ENCODE data around the gene SCP2. TPM values are rescaled to one million over a fixed set of nuclear protein-coding genes. Genes with fewer than 3 reads are reported as not detected.

SCP2 gene
- total RNA-seq, 1 donor from 2014 or later = 130 TPM

DNA sequence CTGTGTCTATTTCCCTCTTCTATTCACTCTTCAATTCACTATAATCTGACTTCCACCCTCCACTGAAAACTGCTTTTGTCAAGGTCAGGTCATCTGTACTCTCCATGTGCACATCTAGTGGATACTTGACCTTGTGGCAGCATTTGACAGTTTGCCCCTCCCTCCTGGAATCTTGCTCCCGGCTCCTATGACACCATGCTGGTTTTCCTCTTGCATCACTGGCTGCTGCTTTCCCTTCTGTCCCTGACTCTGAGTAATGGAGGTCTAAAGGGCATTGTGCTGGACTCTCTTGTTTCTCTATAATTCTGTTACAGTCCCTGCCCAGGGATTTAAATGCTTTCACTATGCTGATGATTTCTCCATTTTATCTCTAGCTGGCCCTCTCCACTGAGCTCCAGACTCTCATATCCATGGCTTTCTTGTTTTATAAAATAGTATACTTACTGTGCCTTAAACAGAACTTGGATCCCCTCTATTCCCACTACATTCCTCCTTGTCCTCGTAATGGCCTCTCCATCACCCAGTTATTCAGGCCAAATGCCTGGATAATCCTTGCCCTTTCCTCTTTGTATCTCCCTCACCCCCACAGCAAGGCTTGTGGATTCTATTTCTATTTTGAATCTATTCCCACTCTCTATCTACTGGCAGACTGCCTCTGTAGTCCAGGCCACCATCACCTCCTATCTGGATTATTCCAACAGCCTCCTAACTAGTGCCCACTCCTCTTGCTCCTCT lies 98.1 kb downstream of the SCP2 start:
- TF ChIP-seq, protein P1, sequence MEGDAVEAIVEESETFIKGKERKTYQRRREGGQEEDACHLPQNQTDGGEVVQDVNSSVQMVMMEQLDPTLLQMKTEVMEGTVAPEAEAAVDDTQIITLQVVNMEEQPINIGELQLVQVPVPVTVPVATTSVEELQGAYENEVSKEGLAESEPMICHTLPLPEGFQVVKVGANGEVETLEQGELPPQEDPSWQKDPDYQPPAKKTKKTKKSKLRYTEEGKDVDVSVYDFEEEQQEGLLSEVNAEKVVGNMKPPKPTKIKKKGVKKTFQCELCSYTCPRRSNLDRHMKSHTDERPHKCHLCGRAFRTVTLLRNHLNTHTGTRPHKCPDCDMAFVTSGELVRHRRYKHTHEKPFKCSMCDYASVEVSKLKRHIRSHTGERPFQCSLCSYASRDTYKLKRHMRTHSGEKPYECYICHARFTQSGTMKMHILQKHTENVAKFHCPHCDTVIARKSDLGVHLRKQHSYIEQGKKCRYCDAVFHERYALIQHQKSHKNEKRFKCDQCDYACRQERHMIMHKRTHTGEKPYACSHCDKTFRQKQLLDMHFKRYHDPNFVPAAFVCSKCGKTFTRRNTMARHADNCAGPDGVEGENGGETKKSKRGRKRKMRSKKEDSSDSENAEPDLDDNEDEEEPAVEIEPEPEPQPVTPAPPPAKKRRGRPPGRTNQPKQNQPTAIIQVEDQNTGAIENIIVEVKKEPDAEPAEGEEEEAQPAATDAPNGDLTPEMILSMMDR (IDR thresholded peaks at IDR 0.05; ENCODE audit: borderline replicate concordance) = no peak
- Histone ChIP-seq H3K4me1 (peaks cover 29% of the 10 kb centered on the region), H3K27me3 (ENCODE audit: low read depth) (no peaks in the 10 kb centered on the region), H3K9me3 (replicated peaks) (no peaks in the 10 kb centered on the region), H3K27ac (replicated peaks) (peak overlapping the region; percentile 84), H3K4me3 (no peak overlapping the region), H3K36me3 (peaks cover 13% of the 10 kb centered on the region)
- intact Hi-C loops (cut with micrococcal nuclease) = no loop called here
- peak; percentile 31 for DNase-seq

DNA sequence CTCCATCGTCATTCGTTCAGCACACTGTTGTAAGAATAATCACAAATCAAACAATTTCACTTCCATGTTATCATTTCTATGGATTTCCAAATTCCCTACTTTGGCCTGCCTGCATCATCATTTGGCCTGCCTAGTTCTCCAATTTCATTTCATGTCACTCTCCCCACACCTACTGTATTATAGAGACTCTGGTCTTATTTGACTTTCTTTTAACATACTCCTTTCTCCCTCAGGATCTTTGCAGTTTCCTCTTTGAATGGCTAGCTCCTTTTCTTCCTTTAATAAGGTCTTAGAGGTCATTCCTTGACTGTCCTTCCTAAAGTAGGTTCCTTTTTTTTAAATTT lies 98.7 kb downstream of the SCP2 start:
- no peak for DNase-seq
- Histone ChIP-seq H3K27me3 (ENCODE audit: low read depth) (no peaks in the 10 kb centered on the region), H3K4me1 (peaks cover 24% of the 10 kb centered on the region), H3K4me3 (no peak overlapping the region), H3K36me3 (peaks cover 13% of the 10 kb centered on the region), H3K27ac (replicated peaks) (peak overlapping the region; percentile 84), H3K9me3 (replicated peaks) (no peaks in the 10 kb centered on the region)
- TF ChIP-seq, protein P1 (IDR thresholded peaks at IDR 0.05; ENCODE audit: borderline replicate concordance) = no peak
- intact Hi-C loops (cut with micrococcal nuclease) = no loop called here

DNA sequence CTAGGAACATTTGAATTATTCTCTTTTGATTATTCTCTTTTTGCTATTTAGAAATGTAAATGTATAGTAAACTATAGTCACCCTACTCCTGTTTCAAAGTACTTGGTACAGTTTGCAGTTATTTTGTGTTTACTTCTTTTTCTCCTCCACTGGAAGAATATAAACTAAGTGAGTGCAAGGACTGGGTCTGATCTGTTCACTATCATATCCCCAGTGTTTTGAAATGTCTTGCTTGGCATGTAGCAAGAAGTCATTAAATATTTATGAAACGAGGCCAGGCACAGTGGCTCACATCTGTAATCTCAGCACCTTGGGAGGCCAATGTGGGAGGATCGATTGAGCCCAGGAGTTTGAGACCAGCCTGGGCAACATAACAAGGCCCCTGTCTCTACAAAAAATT lies 99.2 kb downstream of the SCP2 start:
- H3K9me3 ChIP-seq (replicated peaks) = no peaks in the 10 kb centered on the region
- no peak for DNase-seq
- intact Hi-C loops (cut with micrococcal nuclease) = no loop called here
- H3K27me3 ChIP-seq (ENCODE audit: low read depth) = no peaks in the 10 kb centered on the region
- H3K27ac ChIP-seq (replicated peaks) = peak overlapping the region; percentile 84
- TF ChIP-seq, protein P1 (IDR thresholded peaks at IDR 0.05; ENCODE audit: borderline replicate concordance) = no peak
- H3K36me3 ChIP-seq = peaks cover 13% of the 10 kb centered on the region
- no peak overlapping the region for H3K4me3 ChIP-seq
- peaks cover 22% of the 10 kb centered on the region for H3K4me1 ChIP-seq

DNA sequence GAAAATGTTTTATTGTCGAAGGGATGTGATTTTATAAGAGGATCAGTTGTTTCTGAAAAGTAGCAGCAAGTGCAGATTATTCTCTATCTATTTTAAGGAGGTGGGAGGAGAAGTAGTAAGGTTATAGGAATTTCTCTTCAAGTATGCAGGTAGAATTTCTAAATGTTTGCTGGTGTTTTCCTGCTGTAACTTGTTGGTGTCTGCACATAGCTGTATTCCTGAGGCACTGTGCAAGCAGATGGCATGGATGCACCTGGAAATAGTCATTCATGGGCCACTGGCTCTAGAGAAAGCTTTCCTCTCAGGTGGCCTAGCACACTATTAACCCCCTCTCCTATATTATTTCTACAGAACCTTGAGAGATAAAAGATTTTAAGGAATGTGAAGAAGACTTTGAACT lies 104.7 kb downstream of the SCP2 start:
- Histone ChIP-seq H3K9me3 (replicated peaks) (no peaks in the 10 kb centered on the region), H3K36me3 (peaks cover 34% of the 10 kb centered on the region), H3K27ac (replicated peaks) (no peak overlapping the region), H3K4me3 (no peak overlapping the region), H3K4me1 (no peaks in the 10 kb centered on the region), H3K27me3 (ENCODE audit: low read depth) (no peaks in the 10 kb centered on the region)
- intact Hi-C loops (cut with micrococcal nuclease) = no loop called here
- no peak for DNase-seq
- TF ChIP-seq, protein P1 (IDR thresholded peaks at IDR 0.05; ENCODE audit: borderline replicate concordance) = no peak

DNA sequence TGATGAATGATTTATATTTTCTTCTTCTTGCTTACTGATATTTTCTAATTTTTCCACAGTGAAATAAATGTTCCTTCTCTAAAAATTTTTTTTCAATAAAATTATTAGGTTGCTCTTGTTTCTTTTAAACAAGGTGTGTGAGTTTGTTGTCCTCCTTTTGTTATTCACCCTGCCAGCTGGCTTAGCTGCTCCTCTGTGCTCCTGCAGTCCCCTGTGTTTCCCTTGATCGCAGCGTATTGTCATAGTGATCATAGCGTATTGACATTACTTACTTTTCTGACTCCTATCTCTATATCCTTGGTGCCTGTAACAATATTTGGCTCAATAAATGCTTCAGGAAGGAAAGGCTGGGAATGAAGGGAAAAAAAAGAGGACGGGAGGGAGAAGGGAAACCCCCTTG lies 110.1 kb downstream of the SCP2 start:
- Histone ChIP-seq H3K4me1 (no peaks in the 10 kb centered on the region), H3K4me3 (no peak overlapping the region), H3K27me3 (ENCODE audit: low read depth) (no peaks in the 10 kb centered on the region), H3K9me3 (replicated peaks) (no peaks in the 10 kb centered on the region), H3K27ac (replicated peaks) (no peak overlapping the region), H3K36me3 (peaks cover 52% of the 10 kb centered on the region)
- TF ChIP-seq, protein P1 (IDR thresholded peaks at IDR 0.05; ENCODE audit: borderline replicate concordance) = no peak
- intact Hi-C loops (cut with micrococcal nuclease) = no loop called here
- no peak for DNase-seq
